Measurements from ENCODE around the gene AAK1. TPM values are rescaled to one million over a fixed set of nuclear protein-coding genes. Genes with fewer than 3 reads are reported as not detected.

AAK1 gene
- total RNA-seq, 1 experiment from 2014 or later = 35.6 TPM

DNA sequence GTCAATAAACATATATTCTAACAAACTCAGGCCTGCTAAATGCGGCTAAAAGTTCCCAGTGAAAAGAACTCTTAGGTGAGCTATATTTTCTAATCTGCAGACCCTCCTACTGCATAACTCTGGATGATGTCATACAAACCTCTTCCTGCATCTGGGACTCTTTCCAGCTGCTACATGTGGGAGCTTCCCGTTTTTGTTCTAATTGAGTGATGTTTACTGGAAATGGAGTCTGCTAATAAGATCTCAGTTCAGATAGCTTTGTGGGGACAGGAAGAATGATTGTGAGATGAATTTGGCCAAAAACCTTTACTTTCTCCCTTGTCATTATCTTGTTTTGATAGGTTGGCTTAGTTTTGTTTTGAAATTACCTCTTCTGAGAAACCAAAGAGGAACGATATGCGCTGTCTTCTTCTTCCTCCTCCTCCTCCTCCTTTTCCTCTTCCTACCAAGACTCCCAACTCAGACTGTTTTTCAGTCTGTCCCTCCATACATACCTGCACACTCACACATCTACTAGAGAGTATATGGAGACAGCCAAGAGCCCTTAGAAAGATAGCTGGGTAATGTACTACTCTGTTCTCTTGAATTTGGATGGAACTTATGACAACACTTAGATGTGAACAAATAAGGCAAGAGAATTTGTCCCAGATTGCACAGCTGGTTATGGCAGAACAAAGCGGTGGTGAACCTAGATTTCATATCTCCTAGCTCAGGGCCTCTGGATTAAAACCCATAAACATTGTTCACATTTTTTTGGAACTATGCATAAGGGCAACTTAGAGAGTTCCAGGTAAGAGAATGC, 39.8 kb upstream of the AAK1 start:
- DNase-seq (ENCODE audit: low spot score) = no peak
- H3K4me3 Mint-ChIP-seq = no peak overlapping the region
- no peak overlapping the region for H3K27ac Mint-ChIP-seq
- TF ChIP-seq, protein P1, sequence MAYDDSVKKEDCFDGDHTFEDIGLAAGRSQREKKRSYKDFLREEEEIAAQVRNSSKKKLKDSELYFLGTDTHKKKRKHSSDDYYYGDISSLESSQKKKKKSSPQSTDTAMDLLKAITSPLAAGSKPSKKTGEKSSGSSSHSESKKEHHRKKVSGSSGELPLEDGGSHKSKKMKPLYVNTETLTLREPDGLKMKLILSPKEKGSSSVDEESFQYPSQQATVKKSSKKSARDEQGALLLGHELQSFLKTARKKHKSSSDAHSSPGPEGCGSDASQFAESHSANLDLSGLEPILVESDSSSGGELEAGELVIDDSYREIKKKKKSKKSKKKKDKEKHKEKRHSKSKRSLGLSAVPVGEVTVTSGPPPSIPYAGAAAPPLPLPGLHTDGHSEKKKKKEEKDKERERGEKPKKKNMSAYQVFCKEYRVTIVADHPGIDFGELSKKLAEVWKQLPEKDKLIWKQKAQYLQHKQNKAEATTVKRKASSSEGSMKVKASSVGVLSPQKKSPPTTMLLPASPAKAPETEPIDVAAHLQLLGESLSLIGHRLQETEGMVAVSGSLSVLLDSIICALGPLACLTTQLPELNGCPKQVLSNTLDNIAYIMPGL (CRISPR knock-in tag; IDR thresholded peaks at IDR 0.05) = no peak
- no peak for ATAC-seq
- no peaks in the 10 kb centered on the region for H3K27me3 Mint-ChIP-seq (ENCODE audit: low read depth)
- ChIA-PET POLR2A (interaction anchor here (0.9 kb wide), 1 partner anchor 10 kb away, joined by 3 read pairs; no protein-coding TSS in a partner anchor), CTCF (interaction anchor here (0.7 to 1.8 kb wide), 3 partner anchors 42 to 308 kb away, joined by 3 to 4 read pairs (median 4); no protein-coding TSS in a partner anchor)
- no peaks in the 10 kb centered on the region for H3K9me3 Mint-ChIP-seq
- H3K36me3 Mint-ChIP-seq = no peaks in the 10 kb centered on the region
- peaks cover 4% of the 10 kb centered on the region; the same call in 1 of the 2 replicates for H3K4me1 Mint-ChIP-seq

DNA sequence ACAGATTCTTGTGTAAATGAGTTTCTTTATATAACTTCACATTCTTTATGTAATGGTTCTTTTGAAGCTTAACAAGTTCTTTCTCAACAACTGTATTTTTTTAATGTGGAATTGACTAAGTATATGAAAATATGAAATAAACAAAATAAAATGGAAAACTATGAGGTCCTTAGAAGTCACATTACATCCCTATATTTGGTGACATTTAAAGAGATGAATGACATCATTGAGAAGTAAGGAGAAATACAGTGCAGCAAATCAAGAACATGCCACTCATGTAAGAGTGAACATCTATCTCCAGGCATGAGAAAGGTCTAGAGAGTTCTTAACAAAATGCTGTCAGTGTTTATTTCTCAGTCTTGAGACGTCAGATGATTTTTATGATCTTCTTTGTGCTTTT, 39.0 kb upstream of the AAK1 start:
- no peaks in the 10 kb centered on the region for H3K27me3 Mint-ChIP-seq (ENCODE audit: low read depth)
- H3K27ac Mint-ChIP-seq = no peak overlapping the region
- H3K36me3 Mint-ChIP-seq = no peaks in the 10 kb centered on the region
- ChIA-PET POLR2A (no interaction called here), CTCF (interaction anchor here (1.8 kb wide), 1 partner anchor 118 kb away, joined by 4 read pairs; no protein-coding TSS in a partner anchor)
- ATAC-seq (no peak), DNase-seq (ENCODE audit: low spot score) (no peak)
- no peaks in the 10 kb centered on the region for H3K9me3 Mint-ChIP-seq
- TF ChIP-seq ZNF232 (CRISPR knock-in tag; IDR thresholded peaks at IDR 0.05) (no peak), SMAD4 (CRISPR knock-in tag; IDR thresholded peaks at IDR 0.05) (no peak), ZBTB21 (CRISPR knock-in tag; IDR thresholded peaks at IDR 0.05; ENCODE audit: borderline replicate concordance) (no peak), RORB (CRISPR knock-in tag; IDR thresholded peaks at IDR 0.05) (no peak), NFE2L1 (CRISPR knock-in tag; IDR thresholded peaks at IDR 0.05) (no peak), NR2C2 (CRISPR knock-in tag; IDR thresholded peaks at IDR 0.05) (no peak), ZNF671 (CRISPR knock-in tag; IDR thresholded peaks at IDR 0.05) (no peak)
- TF ChIP-seq, protein P2, sequence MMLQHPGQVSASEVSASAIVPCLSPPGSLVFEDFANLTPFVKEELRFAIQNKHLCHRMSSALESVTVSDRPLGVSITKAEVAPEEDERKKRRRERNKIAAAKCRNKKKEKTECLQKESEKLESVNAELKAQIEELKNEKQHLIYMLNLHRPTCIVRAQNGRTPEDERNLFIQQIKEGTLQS (CRISPR knock-in tag; conservative IDR thresholded peaks at IDR 0.05) = no peak
- TF ChIP-seq, protein P3, sequence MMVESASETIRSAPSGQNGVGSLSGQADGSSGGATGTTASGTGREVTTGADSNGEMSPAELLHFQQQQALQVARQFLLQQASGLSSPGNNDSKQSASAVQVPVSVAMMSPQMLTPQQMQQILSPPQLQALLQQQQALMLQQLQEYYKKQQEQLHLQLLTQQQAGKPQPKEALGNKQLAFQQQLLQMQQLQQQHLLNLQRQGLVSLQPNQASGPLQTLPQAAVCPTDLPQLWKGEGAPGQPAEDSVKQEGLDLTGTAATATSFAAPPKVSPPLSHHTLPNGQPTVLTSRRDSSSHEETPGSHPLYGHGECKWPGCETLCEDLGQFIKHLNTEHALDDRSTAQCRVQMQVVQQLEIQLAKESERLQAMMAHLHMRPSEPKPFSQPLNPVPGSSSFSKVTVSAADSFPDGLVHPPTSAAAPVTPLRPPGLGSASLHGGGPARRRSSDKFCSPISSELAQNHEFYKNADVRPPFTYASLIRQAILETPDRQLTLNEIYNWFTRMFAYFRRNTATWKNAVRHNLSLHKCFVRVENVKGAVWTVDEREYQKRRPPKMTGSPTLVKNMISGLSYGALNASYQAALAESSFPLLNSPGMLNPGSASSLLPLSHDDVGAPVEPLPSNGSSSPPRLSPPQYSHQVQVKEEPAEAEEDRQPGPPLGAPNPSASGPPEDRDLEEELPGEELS (CRISPR knock-in tag; IDR thresholded peaks at IDR 0.05) = no peak
- TF ChIP-seq, protein P4, sequence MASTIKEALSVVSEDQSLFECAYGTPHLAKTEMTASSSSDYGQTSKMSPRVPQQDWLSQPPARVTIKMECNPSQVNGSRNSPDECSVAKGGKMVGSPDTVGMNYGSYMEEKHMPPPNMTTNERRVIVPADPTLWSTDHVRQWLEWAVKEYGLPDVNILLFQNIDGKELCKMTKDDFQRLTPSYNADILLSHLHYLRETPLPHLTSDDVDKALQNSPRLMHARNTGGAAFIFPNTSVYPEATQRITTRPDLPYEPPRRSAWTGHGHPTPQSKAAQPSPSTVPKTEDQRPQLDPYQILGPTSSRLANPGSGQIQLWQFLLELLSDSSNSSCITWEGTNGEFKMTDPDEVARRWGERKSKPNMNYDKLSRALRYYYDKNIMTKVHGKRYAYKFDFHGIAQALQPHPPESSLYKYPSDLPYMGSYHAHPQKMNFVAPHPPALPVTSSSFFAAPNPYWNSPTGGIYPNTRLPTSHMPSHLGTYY (CRISPR knock-in tag; IDR thresholded peaks at IDR 0.05) = no peak
- TF ChIP-seq, protein P5, sequence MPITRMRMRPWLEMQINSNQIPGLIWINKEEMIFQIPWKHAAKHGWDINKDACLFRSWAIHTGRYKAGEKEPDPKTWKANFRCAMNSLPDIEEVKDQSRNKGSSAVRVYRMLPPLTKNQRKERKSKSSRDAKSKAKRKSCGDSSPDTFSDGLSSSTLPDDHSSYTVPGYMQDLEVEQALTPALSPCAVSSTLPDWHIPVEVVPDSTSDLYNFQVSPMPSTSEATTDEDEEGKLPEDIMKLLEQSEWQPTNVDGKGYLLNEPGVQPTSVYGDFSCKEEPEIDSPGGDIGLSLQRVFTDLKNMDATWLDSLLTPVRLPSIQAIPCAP (CRISPR knock-in tag; IDR thresholded peaks at IDR 0.05) = no peak
- TF ChIP-seq, protein P6, sequence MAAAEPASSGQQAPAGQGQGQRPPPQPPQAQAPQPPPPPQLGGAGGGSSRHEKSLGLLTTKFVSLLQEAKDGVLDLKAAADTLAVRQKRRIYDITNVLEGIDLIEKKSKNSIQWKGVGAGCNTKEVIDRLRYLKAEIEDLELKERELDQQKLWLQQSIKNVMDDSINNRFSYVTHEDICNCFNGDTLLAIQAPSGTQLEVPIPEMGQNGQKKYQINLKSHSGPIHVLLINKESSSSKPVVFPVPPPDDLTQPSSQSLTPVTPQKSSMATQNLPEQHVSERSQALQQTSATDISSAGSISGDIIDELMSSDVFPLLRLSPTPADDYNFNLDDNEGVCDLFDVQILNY (CRISPR knock-in tag; IDR thresholded peaks at IDR 0.05) = no peak
- TF ChIP-seq, protein P7, sequence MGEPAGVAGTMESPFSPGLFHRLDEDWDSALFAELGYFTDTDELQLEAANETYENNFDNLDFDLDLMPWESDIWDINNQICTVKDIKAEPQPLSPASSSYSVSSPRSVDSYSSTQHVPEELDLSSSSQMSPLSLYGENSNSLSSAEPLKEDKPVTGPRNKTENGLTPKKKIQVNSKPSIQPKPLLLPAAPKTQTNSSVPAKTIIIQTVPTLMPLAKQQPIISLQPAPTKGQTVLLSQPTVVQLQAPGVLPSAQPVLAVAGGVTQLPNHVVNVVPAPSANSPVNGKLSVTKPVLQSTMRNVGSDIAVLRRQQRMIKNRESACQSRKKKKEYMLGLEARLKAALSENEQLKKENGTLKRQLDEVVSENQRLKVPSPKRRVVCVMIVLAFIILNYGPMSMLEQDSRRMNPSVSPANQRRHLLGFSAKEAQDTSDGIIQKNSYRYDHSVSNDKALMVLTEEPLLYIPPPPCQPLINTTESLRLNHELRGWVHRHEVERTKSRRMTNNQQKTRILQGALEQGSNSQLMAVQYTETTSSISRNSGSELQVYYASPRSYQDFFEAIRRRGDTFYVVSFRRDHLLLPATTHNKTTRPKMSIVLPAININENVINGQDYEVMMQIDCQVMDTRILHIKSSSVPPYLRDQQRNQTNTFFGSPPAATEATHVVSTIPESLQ (CRISPR knock-in tag; IDR thresholded peaks at IDR 0.05) = no peak
- TF ChIP-seq, protein P8, sequence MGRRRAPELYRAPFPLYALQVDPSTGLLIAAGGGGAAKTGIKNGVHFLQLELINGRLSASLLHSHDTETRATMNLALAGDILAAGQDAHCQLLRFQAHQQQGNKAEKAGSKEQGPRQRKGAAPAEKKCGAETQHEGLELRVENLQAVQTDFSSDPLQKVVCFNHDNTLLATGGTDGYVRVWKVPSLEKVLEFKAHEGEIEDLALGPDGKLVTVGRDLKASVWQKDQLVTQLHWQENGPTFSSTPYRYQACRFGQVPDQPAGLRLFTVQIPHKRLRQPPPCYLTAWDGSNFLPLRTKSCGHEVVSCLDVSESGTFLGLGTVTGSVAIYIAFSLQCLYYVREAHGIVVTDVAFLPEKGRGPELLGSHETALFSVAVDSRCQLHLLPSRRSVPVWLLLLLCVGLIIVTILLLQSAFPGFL (CRISPR knock-in tag; IDR thresholded peaks at IDR 0.05; ENCODE audit: borderline replicate concordance) = no peak
- TF ChIP-seq, protein P9, sequence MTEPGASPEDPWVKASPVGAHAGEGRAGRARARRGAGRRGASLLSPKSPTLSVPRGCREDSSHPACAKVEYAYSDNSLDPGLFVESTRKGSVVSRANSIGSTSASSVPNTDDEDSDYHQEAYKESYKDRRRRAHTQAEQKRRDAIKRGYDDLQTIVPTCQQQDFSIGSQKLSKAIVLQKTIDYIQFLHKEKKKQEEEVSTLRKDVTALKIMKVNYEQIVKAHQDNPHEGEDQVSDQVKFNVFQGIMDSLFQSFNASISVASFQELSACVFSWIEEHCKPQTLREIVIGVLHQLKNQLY (CRISPR knock-in tag; IDR thresholded peaks at IDR 0.05) = no peak
- peaks cover 4% of the 10 kb centered on the region; the same call in 1 of the 2 replicates for H3K4me1 Mint-ChIP-seq
- no peak overlapping the region for H3K4me3 Mint-ChIP-seq
